GM18520 (cell line): Measurements from ENCODE around the gene MIPOL1.
A peak's percentile ranks its signal among the peaks of the same experiment; 100 is the strongest.
"Not testable (repeated sequence)": the region's sequence is repeated elsewhere in the genome, so short reads cannot be mapped to it uniquely, and the experiment has no call there.

Experiments
- ATAC-seq: cut with Tn5 transposase; IDR thresholded peaks from one replicate; pipeline ENCODE4 v1.9.1; 2021; ENCODE audit not compliant: unreplicated experiment

Gene MIPOL1

DNA sequence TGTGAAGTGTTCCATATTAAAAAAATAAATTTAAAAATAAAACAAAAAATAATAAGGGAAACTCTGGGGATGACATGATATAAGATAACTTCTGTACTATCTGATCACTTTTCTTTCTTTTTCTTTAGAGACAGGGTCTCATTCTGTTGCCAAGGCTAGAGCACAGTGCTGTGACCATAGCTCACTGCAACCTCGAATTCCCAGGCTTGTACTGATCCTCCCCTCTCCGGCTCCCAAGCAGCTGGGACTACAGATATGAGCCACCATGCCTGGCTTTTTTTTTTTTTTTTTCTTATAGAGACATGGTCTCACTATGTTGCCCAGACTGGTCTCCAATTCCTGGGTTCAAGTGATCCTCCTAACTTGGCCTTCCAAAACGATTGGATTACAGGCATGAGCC, 10.4 kb upstream of the MIPOL1 start:
- no peak for ATAC-seq

DNA sequence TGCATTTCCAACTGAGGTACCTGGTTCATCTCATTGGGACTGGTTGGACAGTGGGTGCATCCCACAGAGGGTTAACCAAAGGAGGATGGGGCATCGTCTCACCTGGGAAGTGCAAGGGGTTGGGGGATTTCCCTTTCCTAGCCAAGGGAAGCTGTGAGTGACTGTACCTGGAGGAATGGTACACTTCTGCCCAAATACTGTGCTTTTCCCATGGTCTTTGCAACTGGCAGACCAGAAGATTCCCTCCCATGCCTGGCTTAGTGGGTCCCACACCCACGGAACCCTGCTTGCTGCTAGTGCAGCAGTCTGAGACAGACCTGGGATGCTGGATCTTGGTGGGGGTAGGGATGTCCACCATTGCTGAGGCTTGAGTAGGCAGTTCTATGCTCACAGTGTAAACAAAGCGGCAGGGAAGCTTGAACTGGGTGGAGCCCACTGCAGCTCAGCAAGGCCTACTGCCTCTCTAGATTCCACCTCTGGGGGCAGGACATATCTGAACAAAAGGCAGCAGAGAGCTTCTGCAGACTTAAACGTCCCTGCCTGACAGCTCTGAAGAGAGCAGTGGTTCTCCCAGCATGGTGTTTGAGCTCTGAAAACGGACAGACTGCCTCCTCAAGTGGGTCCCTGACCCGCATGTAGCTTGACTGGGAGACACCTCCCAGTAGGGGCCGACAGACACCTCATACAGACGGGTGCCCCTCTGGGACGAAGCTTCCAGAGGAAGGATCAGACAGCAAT, 9.7 kb upstream of the MIPOL1 start:
- ATAC-seq = not testable (repeated sequence)

DNA sequence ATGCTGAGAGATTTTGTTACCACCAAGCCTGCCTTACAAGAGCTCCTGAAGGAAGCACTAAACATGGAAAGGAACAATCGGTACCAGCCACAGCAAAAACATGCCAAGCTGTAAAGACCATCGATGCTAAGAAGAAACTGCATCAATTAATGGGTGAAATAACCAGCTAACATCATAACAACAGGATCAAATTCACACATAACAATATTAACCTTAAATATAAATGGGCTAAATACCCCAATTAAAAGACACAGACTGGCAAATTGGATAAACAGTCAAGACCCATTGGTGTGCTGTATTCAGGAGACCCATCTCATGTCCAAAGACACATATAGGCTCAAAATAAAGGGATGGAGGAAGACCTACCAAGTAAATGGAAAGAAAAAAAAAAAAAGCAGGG, 8.0 kb upstream of the MIPOL1 start:
- ATAC-seq = not testable (repeated sequence)

DNA sequence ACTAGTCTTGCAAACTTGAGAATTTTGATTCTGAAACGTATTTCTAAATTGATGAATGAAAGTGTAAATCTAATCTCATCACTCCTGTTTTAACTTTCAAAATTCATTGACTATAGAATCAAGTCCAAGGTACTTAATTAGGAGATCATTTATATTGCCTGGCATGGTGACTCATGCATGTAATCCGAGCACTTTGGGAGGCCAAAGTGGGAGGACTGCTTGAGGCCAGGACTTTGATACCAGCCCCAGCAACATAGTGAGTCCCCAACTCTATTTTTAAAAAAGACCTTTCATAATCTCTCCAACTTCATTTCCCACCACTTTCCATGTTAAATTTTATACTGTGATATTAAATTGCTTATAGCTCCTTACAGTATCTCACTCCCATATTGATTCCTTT, 3.0 kb upstream of the MIPOL1 start:
- ATAC-seq = no peak

DNA sequence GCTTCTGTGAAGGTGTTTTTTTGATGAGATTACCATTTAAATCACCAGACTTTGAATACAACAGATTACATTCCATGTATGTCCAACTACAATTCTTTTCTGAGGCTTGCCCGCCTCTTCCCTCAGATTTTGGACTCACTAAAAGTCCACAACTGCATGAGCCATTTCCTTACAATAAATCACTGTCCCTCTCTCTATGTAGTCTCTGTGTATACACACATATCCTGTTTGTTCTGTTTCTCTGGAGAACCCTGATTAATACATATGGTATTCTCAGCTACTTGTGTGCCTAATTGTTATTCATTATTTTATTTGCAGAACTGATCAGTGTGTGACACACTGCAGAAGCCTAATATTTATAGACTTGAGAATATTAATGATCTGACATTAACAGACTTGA, 2.4 kb upstream of the MIPOL1 start:
- ATAC-seq = no peak

- no peak for ATAC-seq
Measured at GRCh38 chr14:37196604-37197420, 925 bp upstream of the MIPOL1 start.

DNA sequence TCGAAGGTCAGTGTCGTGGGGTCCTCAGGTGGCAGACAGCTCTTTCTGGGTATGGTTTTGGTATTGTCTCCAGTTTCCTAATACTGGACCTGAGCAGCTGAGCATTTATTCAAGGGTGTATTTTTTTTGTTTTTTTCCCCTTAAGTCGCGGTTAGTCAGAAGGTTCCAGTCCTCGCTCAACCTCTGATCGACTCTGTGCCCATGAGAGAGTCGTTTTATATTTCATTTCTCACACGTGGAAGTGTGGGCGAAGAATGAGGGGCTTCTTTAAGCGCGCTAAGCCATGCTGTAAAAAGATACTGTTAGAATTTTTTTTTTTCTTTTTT, 499 bp downstream of the MIPOL1 start:
- no peak for ATAC-seq

DNA sequence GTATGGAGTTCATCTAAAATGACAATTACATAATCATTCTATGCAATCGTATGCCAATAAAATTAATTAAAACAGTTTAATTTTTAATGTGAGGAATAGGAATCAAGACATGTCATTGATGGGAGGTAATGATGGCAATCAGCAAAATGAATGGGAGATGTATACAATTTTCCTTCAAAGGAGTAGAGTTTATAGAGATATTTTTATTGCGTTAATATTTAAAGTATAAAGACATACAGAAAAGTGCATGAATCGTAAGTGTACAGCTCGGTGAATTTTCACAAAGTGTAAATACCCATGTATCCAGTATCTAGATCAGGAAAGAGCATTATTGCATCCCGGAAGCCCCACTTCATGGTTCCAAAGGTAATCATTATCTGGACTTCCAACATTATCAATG, 1.2 kb downstream of the MIPOL1 start:
- ATAC-seq = no peak

- ATAC-seq = no peak
Measured at GRCh38 chr14:37201724-37202123, 4.0 kb downstream of the MIPOL1 start.

- ATAC-seq = no peak
Measured at GRCh38 chr14:37202265-37202664, 4.5 kb downstream of the MIPOL1 start.

DNA sequence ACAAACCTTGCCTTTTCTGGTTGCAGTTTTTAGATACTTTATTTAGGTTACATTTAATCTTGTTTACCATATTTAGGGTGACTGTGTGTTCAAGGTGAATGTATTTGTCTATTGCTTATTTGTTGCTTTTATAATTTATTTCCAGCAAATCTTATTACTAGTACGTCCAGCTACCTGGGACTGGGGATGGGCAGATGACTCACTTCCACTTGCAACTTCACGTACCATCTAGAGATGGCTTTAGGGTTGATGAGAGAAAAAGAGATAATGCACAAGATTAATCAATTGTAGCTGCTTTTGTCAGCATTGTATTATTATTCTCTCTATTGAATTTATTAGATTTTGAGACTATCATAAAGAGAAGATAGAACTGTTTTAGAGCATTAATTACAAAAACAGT, 5.1 kb downstream of the MIPOL1 start:
- ATAC-seq = no peak

DNA sequence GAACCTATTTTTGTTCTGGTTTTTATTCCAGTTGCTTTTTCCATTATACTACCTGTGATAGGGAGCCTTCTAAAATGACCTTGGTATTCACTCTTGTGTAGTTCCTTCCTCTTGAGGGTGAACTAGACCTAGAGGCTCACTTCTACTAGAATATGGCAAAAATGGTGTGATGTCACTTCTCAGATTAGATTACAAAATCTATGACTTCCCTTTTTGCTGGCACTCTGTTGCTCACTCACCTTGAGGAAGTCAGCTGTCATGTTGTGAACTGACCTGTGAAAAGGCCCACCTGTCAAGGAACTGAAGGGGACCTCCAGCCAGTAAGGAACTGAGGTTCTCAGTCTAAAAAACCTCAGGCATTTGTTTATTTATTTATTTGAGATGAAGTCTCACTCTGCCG, 5.7 kb downstream of the MIPOL1 start:
- ATAC-seq = no peak

DNA sequence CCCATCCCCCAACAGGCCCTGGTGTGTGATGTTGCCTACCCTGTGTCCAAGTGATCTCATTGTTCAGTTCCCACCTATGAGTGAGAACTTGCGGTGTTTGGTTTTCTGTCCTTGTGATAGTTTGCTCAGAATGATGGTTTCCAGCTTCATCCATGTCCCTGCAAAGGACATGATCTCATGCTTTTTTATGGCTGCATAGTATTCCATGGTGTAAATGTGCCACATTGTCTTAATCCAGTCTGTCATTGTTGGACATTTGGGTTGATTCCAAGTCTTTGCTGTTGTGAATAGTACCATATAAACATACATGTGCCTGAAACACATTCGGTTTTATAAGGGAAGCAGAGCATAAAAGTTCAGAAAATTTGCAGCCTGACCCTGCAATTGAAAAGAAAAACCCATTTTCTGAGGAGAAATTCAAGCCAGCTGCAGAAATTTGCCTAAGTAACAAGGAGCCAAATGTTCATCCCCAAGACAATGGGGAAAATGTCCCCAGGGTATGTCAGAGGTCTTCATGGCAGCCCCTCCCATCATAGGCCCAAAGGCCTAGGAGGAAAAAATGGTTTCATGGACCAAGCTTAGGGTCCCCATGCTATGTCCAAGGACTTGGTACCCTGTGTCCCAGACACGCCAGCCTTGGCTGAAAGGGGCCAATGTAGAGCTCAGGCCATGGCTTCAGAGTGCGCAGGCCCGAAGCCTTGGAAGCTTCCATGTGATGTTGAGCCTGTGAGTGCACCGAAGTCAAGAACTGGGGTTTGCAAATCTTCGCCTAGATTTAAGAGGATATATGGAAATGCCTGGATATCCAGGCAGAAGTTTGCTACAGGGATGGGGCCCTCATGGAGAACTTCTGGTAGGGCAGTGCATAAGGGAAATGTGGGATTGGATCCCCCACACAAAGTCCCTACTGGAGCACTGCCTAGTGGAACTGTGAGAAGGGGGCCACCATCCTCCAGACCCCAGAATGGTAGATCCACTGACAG, 8.2 kb downstream of the MIPOL1 start:
- ATAC-seq = not testable (repeated sequence)

- not testable (repeated sequence) for ATAC-seq
Measured at GRCh38 chr14:37209617-37210016, 11.9 kb downstream of the MIPOL1 start.

DNA sequence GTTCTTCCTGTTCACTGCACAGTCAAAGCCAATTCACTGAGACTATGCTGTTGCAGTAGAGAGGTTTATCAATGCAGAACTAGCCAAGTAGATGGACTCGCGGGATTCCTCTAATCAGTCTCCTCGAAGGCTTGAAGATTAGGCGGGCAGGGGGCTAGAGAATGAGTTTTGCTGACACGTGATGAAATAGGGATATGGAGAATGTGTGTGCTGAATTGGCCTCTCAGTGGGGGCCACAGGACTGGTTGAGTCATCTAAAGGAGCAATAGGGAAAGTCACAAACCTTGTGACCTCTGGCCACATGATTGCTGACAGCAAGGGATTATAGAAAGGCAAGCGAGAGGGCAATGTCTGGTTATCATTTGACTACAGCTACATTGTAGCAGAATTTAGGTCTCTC, 12.7 kb downstream of the MIPOL1 start:
- ATAC-seq = no peak

GRCh38 chr14:37213016-37213415, 15.3 kb downstream of the MIPOL1 start:
- no peak for ATAC-seq

- ATAC-seq = no peak
Measured at GRCh38 chr14:37215345-37215744, 17.6 kb downstream of the MIPOL1 start.

DNA sequence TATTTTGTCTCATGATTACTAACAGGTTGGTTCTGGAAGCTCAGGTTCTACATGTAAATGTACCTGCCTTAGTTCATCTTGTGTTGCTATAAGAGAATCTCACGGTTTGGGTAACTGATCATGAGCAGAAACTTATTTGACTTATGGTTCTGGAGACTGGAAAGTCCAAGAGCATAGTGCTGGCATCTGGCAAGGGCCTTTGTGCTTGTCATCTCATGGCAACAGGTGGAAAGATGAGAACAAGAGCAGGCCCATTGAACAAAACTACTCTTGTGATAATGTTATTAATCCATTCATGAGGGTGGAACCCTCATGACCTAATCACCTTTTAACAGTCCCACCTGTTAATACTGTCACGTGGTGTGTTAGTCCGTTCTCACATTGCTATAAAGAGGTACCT, 23.3 kb downstream of the MIPOL1 start:
- ATAC-seq = no peak

- ATAC-seq = no peak
Measured at GRCh38 chr14:37223947-37224474, 26.3 kb downstream of the MIPOL1 start.

DNA sequence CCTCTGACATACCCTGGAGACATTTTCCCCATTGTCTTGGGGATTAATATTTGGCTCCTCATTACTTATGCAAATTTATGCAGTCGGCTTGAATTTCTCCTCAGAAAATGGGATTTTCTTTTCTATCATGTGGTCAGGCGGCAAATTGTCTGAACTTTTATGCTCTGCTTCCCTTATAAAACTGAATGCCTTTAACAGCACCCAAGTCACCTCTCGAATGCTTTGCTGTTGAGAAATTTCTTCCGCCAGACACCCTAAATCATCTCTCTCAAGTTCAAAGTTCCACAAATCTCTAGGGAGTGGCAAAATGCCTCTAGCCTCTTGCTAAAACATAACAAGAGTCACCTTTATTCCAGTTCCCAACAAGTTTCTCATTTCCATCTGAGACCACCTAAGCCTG, 27.9 kb downstream of the MIPOL1 start:
- not testable (repeated sequence) for ATAC-seq

DNA sequence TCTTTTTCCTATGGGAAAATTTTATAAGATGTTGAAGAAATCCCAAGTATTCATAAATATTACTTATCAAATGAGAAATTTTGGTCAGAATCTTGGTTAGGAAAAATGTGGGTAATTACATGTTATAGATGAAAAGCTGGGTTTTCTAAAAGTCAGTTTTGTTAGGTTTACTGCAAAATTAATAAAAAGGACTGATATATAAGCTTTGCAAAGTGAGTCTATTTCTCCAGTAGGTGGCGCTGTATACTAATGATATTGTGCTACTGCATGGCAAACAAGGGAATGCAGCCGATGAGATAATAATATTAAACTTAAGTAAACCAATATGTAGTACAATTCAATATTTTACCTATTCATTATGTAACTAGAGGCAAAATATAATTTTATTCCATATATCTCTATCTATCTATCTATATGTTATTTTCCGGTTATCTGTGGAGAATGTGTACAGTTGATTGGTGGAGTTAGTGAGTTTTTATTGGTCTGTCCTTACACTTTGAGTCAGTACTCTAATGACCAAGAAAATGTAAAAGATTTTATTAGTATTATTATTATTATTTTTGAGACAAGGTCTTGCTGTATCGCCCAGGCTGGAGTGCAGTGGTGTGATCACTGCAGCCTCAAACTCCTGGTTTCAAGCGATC, 32.9 kb downstream of the MIPOL1 start:
- ATAC-seq = peak; percentile 63
